Effector memory CD8-positive, alpha-beta T cell (primary cell): ENCODE results near the gene TXNDC11.

Experiments
- ATAC-seq: fragments of 150-1000 bp; cut with Tn5 transposase; replicated peaks from 2 replicates; pipeline ENCODE4 v1.10.0; 2021; ENCODE audit warnings: mild to moderate bottlenecking, moderate library complexity
- DNase-seq, 3 experiments: peaks; one replicate each; pipeline ENCODE4 v3.0.0; 2021
- H3K27ac Mint-ChIP-seq, 2 donors: one replicate each; pipeline ENCODE4 v1.8.0; 2022; ENCODE audit warnings: mild to moderate bottlenecking in 2 of 2, mixed read lengths in 2 of 2, moderate library complexity in 2 of 2
- H3K27me3 Mint-ChIP-seq, 2 donors: one replicate each; pipeline ENCODE4 v1.8.0; 2022; ENCODE audit warnings: mixed read lengths in 2 of 2
- H3K36me3 Mint-ChIP-seq: one replicate; pipeline ENCODE4 v1.8.0; 2022; ENCODE audit warnings: mild to moderate bottlenecking, moderate library complexity, mixed read lengths; ENCODE audit not compliant: insufficient read depth
- H3K4me1 Mint-ChIP-seq, 2 donors: one replicate each; pipeline ENCODE4 v1.8.0; 2022; ENCODE audit warnings: low read depth in 2 of 2, mixed read lengths in 2 of 2
- H3K4me3 Mint-ChIP-seq, 2 donors: one replicate each; pipeline ENCODE4 v1.8.0; 2022; ENCODE audit warnings: mild to moderate bottlenecking in 2 of 2, mixed read lengths in 2 of 2, moderate library complexity in 2 of 2
- H3K9me3 Mint-ChIP-seq, 2 donors: one replicate each; pipeline ENCODE4 v1.8.0; 2022; ENCODE audit warnings: mixed read lengths in 2 of 2

The TXNDC11 gene

DNA sequence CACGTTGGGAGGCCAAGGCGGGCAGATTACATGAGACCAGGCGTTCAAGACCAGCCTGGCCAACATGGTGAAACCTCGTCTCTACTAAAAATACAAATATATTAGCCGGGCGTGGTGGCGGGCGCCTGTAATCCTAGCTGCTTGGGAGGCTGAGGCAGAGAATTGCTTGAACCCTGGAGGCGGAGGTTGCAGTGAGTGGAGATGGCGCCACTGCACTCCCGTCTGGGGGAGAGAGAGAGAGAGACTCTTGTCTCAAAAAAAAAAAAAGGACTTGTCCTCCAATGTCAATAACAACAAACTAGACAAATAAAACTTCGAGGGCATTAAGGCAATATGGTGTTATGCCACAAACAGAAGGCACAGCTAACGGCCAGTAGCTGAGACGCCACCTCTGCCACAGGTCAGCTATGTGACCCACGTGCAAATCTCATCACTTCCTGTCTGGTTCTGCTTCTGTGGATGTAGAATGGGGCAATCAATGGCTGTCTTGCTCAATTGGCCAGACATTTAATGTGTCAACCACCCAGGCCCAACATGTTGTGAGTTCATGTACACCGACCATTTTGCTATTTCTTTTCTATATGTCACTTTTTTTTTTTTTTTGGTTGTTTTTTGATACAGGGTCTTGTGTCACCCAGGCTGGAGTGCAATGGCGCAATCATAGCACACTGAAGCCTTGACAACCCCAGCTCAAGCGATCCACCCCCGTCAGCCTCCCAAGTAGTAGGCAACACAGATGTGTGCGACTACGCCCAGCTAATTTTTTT lies 834 bp upstream of the TXNDC11 start:
- DNase-seq (peak; percentile 10 to 25 (median 13)), ATAC-seq (peak; percentile 3)
- Mint-ChIP-seq H3K4me1 (peaks cover 37 to 43% of the 10 kb centered on the region in 2 donors), H3K27me3 (no peaks in the 10 kb centered on the region), H3K27ac (peak overlapping the region; percentile 92 to 97), H3K4me3 (peak overlapping the region; percentile 95 to 97), H3K9me3 (no peaks in the 10 kb centered on the region), H3K36me3 (peaks cover 30% of the 10 kb centered on the region)

DNA sequence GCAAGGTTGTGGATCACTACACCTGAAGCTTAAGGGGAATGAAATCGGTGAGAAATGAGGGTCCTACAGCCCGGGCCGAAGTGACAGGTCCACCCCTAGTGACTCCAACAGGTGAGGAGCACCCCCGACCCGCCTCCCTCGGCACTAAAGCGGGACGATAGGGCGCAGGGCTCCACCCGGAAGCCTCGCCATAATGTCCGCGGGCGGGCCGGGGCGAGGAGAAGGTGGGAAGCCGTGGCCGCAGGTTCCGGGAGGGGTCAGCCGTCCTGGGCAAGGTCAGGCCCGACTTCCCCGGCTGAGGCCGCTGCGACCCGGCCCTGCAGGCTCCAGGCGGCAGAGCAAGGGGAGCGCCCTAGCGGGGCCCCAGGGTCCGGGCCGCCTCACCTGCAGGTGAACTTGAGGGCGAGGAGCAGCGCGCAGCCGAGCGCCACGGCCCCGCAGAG lies 543 bp downstream of the TXNDC11 start:
- Mint-ChIP-seq H3K27me3 (no peaks in the 10 kb centered on the region), H3K36me3 (peaks cover 40% of the 10 kb centered on the region), H3K4me3 (peak overlapping the region; percentile 95 to 97), H3K27ac (peak overlapping the region; percentile 92 to 97), H3K9me3 (no peaks in the 10 kb centered on the region), H3K4me1 (peaks cover 46 to 57% of the 10 kb centered on the region in 2 donors)
- no peak for DNase-seq
- ATAC-seq: peak; percentile 32

GRCh38 chr16:11740567-11740966 lies 2.1 kb downstream of the TXNDC11 start:
- peaks cover 55% of the 10 kb centered on the region for H3K36me3 Mint-ChIP-seq
- H3K4me3 Mint-ChIP-seq: peak overlapping the region; percentile 95 to 97
- H3K27ac Mint-ChIP-seq: peak overlapping the region; percentile 92 to 97
- no peaks in the 10 kb centered on the region for H3K27me3 Mint-ChIP-seq
- H3K4me1 Mint-ChIP-seq: peaks cover 48 to 66% of the 10 kb centered on the region in 2 donors
- ATAC-seq (no peak), DNase-seq (no peak)
- H3K9me3 Mint-ChIP-seq: no peaks in the 10 kb centered on the region

DNA sequence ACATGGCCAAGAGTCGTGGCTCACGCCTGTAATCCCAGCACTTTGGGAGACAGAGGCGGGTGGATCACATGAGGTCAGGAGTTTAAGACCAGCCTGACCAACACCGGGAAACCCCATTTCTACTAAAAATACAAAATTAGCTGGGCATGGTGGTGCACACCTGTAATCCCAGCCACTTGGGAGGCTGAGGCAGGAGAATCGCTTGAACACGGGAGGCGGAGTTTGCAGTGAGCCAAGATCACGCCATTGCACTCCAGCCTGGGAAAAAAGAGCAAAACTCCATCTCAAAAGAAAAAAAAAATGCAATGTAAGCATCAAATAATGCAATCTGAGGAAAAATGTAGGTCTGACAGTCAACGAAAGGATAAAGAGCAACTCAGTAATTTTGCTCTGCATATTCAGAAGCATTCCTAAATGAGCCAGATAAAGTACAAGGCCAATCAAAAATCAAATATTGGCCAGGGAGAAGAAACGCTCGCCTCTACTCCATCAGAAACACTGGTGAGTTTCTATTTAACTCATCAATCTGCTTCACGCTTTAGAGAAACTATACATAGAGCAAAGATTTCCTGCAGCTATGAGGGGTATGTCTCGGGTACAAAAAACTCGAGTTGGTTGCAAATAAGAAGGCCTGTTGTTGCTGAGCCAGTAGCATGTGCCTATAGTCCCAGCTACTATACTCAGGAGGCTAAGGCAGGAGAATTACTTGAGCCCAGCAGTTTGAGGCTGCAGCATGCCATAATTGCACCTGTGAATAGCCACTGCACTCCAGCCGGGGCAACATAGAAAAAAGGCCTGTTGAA lies 3.7 kb downstream of the TXNDC11 start:
- peaks cover 50 to 69% of the 10 kb centered on the region in 2 donors for H3K4me1 Mint-ChIP-seq
- ATAC-seq: no peak
- no peaks in the 10 kb centered on the region for H3K27me3 Mint-ChIP-seq
- DNase-seq: no peak
- peak overlapping the region in 1 of 2 donors; percentile 65 for H3K27ac Mint-ChIP-seq
- H3K9me3 Mint-ChIP-seq: no peaks in the 10 kb centered on the region
- H3K36me3 Mint-ChIP-seq: peaks cover 67% of the 10 kb centered on the region
- H3K4me3 Mint-ChIP-seq: peak overlapping the region; percentile 95 to 97

- H3K4me1 Mint-ChIP-seq: peaks cover 46 to 63% of the 10 kb centered on the region in 2 donors
- H3K9me3 Mint-ChIP-seq: no peaks in the 10 kb centered on the region
- H3K36me3 Mint-ChIP-seq: peaks cover 69% of the 10 kb centered on the region
- DNase-seq: no peak
- no peak for ATAC-seq
- peak overlapping the region; percentile 95 to 97 for H3K4me3 Mint-ChIP-seq
- H3K27ac Mint-ChIP-seq: peak overlapping the region in 1 of 2 donors; percentile 65
- H3K27me3 Mint-ChIP-seq: no peaks in the 10 kb centered on the region
These were observed 4.9 kb downstream of the TXNDC11 start for GRCh38 chr16:11737713-11738112.

- Mint-ChIP-seq H3K4me1 (peaks cover 45 to 62% of the 10 kb centered on the region in 2 donors), H3K9me3 (no peaks in the 10 kb centered on the region)
These were observed 5.8 kb downstream of the TXNDC11 start for GRCh38 chr16:11736903-11737302.

DNA sequence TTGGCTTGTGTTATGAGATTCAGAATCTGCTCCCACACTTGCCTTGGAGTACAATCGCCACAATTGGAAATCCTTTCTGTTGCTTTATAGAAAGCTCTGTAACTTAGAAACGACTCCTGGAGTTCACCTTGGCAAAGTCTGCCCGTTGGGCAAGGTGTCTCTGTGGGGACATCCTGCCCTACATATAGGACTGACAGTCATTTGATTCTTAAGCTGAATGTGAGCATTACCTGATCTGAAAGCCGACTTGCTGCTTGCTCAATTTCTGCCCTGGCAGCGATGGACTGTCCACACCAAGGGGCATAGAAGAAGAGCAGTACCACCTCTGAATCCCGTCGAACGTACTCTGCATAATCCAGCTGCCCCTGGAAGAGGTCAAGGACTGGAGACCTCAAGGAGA lies 6.9 kb downstream of the TXNDC11 start:
- H3K36me3 Mint-ChIP-seq: peaks cover 69% of the 10 kb centered on the region
- no peak overlapping the region for H3K27ac Mint-ChIP-seq
- ATAC-seq: no peak

More at GRCh38 chr16:11736903-11737302, 5.8 kb downstream of the TXNDC11 start:
- Mint-ChIP-seq H3K4me3 (peak overlapping the region in 1 of 2 donors; percentile 31), H3K36me3 (peaks cover 69% of the 10 kb centered on the region), H3K27ac (no peak overlapping the region), H3K27me3 (no peaks in the 10 kb centered on the region)
- no peak for ATAC-seq
- no peak for DNase-seq

GRCh38 chr16:11734653-11735043 lies 8.0 kb downstream of the TXNDC11 start:
- Mint-ChIP-seq H3K4me1 (peaks cover 29 to 53% of the 10 kb centered on the region in 2 donors), H3K27me3 (no peaks in the 10 kb centered on the region), H3K27ac (no peak overlapping the region), H3K9me3 (no peaks in the 10 kb centered on the region), H3K36me3 (peaks cover 78% of the 10 kb centered on the region), H3K4me3 (no peak overlapping the region)
- DNase-seq: no peak
- no peak for ATAC-seq

More for the DNA sequence above, 6.9 kb downstream of the TXNDC11 start:
- H3K4me1 Mint-ChIP-seq: peaks cover 34 to 59% of the 10 kb centered on the region in 2 donors
- H3K9me3 Mint-ChIP-seq: no peaks in the 10 kb centered on the region
- no peaks in the 10 kb centered on the region for H3K27me3 Mint-ChIP-seq
- H3K4me3 Mint-ChIP-seq: no peak overlapping the region
- no peak for DNase-seq

- H3K4me3 Mint-ChIP-seq: no peak overlapping the region
- no peaks in the 10 kb centered on the region for H3K27me3 Mint-ChIP-seq
- H3K27ac Mint-ChIP-seq: peak overlapping the region; percentile 15 to 54
- H3K4me1 Mint-ChIP-seq: peaks cover 26 to 51% of the 10 kb centered on the region in 2 donors
- ATAC-seq (no peak), DNase-seq (no peak)
- peaks cover 83% of the 10 kb centered on the region for H3K36me3 Mint-ChIP-seq
- H3K9me3 Mint-ChIP-seq: no peaks in the 10 kb centered on the region
These were observed 8.5 kb downstream of the TXNDC11 start for GRCh38 chr16:11734025-11734652.

DNA sequence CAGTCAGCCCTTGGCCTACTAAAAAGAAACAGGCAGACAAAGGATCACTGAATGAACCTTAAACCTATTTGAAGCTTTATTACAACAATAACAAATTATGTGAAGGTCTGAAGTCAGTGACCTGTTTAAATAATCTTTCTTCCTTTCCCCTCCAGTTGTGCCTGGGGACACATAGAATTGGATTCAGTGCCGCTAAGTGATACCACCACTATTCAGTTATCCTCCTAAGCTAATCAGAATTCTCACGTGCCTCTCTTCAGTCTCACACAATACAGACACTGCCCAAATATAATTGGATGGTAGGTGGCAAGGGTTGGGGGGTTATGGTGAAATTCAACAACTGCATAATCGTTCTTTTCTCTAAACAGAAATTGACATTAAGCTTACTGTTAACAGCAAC lies 11.4 kb downstream of the TXNDC11 start:
- H3K4me3 Mint-ChIP-seq: no peak overlapping the region
- peak overlapping the region in 1 of 2 donors; percentile 9 for H3K27ac Mint-ChIP-seq
- no peaks in the 10 kb centered on the region for H3K9me3 Mint-ChIP-seq
- H3K36me3 Mint-ChIP-seq: peaks cover 87% of the 10 kb centered on the region
- ATAC-seq (no peak), DNase-seq (no peak)
- H3K4me1 Mint-ChIP-seq: peaks cover 11 to 41% of the 10 kb centered on the region in 2 donors
- H3K27me3 Mint-ChIP-seq: no peaks in the 10 kb centered on the region

DNA sequence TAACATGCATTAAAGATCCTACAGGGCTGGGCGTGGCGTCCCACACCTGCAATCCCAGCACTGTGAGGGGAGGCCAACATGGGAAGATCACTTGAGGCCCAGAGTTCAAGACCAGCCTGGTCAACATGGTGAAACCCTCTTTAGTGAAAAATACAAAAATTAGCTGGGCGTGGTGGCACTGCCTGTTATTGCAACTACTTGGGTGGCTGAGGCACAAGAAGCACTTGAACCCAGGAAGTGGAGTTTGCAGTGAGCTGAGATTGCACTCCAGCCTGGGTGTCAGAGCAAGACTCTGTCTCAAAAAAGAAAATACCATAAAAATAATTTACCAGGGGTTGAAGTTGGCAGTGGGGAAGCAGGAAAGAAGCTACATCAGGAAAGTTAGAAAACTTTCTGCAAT lies 12.9 kb downstream of the TXNDC11 start:
- H3K36me3 Mint-ChIP-seq: peaks cover 90% of the 10 kb centered on the region
- H3K27me3 Mint-ChIP-seq: no peaks in the 10 kb centered on the region

DNA sequence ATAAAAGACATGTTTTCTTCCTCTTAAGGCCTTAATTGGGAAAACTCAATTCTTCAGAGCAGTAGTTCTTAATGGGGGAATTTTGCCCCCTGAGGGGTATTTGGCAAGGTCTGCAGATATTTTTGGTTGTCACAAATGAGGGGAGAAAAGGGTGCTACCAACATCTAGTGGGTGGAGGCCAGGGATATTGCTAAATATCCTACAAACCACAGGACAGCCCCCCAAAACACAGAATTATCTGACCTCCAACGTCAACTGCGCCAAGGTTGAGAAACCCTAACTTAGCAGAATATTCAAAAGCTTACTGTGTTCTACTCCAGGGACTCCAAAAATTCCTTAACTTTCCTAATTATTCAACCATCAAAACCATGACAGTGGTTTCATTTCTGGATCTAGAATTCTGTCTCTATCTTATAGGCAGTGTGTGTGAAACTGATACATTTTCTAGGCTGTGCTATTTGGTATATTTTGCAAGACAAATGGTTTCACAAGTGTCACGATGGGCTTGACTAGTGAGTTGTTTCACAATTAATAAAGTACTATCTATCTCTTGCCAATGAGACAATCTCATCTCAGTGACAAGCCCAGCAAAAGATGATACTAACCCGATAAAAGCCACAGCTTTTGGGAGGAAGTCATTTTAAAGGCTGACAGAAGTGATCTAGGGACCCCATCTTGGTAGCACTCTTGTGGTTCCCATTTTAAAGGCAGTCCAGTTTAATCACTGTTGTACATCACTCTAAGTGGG lies 14.7 kb downstream of the TXNDC11 start:
- Mint-ChIP-seq H3K9me3 (no peaks in the 10 kb centered on the region), H3K36me3 (peaks cover 91% of the 10 kb centered on the region), H3K27ac (peak overlapping the region in 1 of 2 donors; percentile 46), H3K4me1 (peaks cover 8 to 31% of the 10 kb centered on the region in 2 donors), H3K4me3 (no peak overlapping the region), H3K27me3 (no peaks in the 10 kb centered on the region)
- DNase-seq: no peak
- peak; percentile 21 for ATAC-seq

More for the DNA sequence above, 12.9 kb downstream of the TXNDC11 start:
- H3K4me1 Mint-ChIP-seq: peaks cover 11 to 35% of the 10 kb centered on the region in 2 donors
- DNase-seq: no peak
- H3K4me3 Mint-ChIP-seq: no peak overlapping the region
- peak overlapping the region in 1 of 2 donors; percentile 38 for H3K27ac Mint-ChIP-seq
- no peaks in the 10 kb centered on the region for H3K9me3 Mint-ChIP-seq
- no peak for ATAC-seq
